ENCODE measurements around the gene ZNF557.

The ZNF557 gene

DNA sequence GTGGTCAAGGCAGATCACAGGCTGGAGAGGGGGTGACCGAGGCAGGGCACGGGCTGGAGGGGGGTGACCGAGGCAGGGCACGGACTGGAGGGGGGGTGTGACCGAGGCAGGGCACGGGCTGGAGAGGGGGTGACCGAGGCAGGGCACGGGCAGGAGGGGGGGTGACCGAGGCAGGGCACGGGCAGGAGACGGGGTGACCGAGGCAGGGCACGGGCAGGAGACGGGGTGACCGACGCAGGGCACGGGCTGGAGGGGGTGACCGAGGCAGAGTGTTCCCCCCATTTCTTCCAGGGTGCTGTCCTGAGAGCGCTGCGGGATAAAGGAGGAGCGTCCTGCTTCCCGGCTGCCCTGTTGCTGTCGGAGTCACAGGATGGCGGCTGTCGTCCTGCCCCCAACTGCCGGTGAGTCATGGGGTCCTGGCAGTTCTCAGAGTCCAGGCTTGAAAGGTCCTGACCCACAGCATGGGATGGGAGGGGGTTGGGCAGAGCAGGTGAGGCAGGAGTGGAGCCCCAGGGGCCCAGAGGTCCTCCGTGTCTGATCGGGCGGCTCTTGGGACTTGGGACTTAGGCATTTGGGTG lies 5.3 kb downstream of the ZNF557 start:
- no peak for DNase-seq (ENCODE audit: low spot score)

DNA sequence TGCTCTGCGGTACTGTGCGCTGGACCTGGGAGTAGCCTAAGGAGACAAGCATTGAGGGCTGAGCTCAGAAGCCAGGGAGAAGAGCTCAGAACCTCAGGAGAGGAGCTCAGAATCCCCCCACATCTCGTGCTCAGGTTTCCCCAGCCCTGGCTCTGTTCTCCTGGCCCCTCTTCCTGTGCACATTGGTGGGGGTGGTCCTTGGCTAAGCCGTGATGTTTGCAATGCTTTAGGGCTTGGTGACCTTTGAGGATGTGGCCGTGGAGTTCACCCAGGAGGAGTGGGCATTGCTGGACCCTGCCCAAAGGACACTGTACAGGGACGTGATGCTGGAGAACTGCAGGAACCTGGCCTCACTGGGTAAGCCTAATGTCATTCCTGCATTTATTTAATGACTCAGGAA lies 6.6 kb downstream of the ZNF557 start:
- DNase-seq (ENCODE audit: low spot score): no peak

- DNase-seq (ENCODE audit: low spot score): no peak
These were observed 8.5 kb downstream of the ZNF557 start for GRCh38 chr19:7078008-7078407.

DNA sequence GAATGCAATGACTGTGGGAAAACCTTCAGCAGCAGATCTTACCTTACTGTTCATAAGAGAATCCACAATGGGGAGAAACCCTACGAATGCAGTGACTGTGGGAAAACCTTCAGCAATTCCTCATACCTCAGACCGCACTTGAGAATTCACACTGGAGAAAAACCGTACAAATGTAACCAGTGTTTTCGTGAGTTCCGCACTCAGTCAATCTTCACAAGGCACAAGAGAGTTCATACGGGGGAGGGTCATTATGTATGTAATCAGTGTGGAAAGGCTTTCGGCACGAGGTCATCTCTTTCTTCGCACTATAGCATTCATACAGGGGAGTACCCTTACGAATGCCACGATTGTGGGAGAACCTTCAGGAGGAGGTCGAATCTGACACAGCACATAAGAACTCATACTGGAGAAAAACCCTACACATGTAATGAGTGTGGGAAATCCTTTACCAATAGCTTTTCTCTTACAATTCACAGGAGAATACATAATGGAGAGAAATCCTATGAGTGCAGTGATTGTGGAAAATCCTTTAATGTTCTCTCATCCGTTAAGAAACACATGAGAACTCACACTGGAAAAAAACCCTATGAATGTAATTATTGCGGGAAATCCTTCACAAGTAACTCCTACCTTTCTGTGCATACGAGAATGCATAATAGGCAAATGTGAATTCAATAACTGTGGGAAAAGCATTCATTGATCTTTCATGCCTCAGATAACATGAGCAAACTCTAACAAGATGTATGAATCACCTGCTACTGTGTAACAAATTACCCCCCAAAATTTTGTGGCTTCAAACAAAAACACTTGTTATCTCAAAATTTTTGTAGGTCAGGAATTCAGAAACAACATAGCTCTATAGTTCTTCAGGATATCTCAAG lies 13.8 kb downstream of the ZNF557 start:
- DNase-seq (ENCODE audit: low spot score): no peak

- DNase-seq (ENCODE audit: low spot score): no peak
These were observed 19.5 kb downstream of the ZNF557 start for GRCh38 chr19:7088999-7089398.

DNA sequence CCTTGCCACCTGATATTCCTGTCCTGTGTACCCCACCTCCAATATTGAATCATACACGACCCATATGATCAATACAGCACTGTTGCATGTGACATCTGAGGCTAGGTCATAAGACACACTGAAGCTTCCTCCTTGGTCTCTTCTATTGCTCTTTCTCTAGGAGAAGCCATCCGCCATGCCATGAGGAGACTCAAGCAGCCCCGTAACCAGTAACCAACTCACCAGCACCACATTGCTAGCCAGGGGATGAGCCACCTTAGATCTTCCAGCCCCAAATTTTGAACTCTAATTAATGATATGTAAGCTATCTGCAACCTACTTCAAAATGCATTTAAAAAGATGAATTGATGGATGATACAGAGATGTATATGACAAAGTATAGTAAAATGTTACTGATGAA lies 28.6 kb downstream of the ZNF557 start:
- no peak for DNase-seq (ENCODE audit: low spot score)

DNA sequence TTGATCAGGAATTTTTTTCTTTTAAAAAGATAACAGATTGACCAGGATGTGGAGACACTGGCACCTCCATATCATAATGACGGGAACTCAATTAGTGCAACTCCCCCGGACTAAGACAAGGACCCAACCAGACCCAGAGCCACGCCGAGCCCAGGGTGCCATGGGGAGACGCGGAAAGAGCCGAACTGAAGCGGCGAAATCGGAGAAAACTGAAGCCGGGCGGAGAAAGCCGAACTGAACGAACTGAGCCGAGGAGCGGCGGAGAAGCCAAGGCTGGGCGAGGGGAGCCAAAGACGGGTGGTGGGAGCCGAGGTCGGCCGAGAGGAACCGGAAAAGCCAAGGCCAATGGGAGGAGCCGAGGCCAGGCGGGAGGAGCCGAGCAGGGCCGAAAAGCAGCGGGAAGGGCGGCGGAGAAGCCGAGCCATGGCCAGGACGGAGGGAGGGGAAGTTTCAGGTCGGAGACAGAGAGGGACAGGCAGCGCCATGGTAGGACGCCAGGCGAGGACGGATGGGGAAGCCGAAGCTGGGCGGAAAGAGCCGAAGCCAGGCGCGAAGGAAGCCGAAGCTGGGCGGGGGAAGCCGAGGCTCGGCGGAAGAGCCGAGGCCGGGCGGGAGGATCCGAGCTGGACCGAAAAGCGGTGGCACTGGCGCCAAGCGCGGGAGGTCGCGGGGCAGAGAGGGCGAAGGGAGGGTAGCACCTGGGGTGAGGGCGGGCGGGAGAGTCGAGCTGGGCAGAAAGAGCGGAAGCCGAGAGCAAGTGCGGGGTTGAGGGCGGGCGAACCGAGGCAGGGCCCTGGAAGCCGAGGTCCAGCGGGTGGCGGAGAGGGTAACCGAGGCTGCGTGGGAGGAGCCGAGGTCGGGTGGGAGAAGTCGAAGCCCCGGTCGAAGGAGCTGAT lies 29.4 kb downstream of the ZNF557 start:
- peak; percentile 92 for DNase-seq (ENCODE audit: low spot score)

DNA sequence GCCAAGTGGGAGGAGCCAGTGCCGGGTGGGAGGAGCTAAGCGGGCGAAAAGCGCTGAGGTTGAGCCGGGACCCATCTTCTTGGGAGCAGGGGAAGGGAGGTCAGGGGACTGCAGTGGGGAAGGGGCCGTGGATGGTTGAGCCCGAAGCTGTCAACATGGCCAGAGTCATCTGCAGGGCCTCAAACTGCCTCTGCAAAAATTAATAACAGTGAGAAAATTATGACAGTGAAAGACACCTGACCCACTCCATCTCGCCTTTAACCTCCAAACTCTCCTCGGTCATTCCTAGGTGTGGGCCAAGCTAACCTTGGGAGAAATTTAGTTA lies 30.1 kb downstream of the ZNF557 start:
- no peak for DNase-seq (ENCODE audit: low spot score)

DNA sequence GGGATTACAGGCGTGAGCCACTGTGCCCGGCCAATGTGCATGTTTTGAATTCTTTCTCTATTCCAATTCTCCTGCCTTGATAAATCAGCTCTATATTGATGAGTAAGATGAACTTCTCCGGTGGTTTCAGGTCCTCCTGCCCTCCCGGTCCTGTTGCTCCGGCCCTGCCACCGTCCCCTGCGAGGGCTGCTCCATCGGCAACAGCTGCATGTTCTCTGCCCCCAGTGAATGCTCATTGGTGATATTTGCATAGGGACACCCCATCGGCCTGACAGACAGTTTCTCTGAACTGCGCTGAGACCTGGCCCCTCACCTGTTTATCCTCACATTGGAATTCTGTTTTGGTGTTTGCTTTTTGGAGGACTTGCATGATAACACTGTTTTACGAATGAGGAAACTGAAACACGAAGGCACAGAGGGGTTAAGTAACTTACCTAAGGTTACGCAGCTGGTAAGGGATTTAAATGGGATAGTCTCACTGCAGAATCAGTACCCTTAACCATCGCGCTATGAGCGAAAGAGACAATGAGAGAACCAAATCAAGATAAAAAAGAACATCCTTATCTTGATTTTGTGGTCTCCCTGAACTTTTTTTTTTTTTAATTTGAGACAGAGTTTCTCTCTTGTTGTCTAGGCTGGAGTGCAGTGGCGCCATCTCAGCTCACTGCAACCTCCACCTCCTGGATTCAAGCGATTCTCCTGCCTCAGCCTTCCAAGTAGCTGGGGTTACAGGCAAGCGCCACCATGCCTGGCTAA lies 32.2 kb downstream of the ZNF557 start:
- no peak for DNase-seq (ENCODE audit: low spot score)

- no peak for DNase-seq (ENCODE audit: low spot score)
These were observed 35.4 kb downstream of the ZNF557 start for GRCh38 chr19:7104747-7105447.

DNA sequence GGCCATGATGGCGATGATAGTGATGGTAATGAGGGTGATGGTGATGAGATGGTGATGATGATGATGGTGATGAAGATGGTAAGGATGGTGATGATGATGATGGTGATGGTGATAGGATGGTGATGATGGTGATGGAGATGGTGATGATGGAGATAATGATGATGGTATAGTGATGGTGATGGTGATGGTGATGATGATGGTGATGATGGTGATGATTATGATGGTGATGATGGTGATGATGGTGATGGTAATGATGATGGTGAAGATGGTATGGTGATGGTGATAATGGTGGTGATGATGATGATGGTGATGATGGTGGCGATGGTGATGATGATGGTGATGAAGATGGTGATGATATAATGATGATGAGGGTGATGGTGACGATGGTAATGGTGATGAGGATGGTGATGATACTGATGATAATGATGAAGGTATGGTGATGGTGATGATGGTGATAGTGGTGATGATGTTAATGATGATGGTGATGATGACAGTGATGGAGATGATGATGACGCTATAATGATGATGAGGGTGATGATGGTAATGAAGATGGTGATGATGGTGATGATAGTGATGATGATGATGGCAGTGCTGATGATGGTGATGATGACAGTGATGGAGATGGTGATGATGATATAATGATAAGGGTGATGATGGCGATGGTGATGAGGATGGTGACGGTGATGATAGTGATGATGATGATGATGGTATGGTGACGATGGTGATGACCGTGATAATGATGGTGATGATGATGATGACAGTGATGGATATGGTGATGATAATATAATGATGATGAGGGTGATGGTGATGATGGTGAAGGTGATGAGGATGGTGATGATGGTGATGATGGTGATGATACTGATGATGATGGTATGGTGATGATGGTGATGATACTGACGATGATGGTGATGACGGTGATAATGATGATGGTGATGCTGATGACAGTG lies 37.5 kb downstream of the ZNF557 start:
- DNase-seq (ENCODE audit: low spot score): no peak

GRCh38 chr19:7109678-7110289 lies 40.3 kb downstream of the ZNF557 start:
- peak; percentile 43 for DNase-seq (ENCODE audit: low spot score)

DNA sequence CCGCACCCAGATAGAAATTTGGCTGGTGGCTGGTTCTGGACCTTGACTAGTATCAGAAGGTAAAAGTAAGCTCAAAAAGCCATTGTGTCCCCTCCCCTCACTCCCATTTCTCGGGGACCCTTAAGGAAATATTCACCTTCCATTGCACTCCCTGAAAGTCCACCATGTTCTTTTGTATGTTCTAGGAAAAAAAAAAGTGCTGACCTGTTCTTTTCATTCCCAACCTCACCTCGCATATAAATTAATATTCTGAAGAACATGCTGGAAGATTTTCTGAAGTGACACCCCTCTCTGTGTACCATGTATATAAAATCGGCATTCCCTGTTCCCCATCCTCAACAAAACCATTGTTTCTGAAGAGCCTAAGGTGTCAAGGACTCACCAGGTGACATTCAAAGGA lies 43.2 kb downstream of the ZNF557 start:
- no peak for DNase-seq (ENCODE audit: low spot score)

GRCh38 chr19:7113233-7113632 lies 43.7 kb downstream of the ZNF557 start:
- no peak for DNase-seq (ENCODE audit: low spot score)

DNA sequence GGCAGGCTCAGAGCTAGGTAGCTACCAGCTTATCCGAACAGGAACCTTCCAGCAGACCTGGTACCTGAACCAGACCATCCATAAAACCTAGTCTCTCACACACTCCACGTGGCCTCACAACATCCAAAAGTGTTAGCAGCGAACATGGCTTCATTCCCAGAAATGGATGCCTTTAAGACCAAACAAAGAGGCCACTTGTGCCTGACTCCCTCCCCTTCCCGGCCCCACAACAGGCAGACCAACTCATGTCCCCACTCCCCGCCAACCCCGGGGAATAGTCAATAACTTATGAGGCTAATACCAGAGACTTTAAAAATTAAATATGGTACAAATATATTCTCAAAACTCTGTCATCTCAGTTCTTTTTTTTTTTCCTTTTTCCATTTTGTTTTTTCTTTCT lies 46.2 kb downstream of the ZNF557 start:
- no peak for DNase-seq (ENCODE audit: low spot score)

- no peak for DNase-seq (ENCODE audit: low spot score)
These were observed 47.7 kb downstream of the ZNF557 start for GRCh38 chr19:7117248-7117647.

DNA sequence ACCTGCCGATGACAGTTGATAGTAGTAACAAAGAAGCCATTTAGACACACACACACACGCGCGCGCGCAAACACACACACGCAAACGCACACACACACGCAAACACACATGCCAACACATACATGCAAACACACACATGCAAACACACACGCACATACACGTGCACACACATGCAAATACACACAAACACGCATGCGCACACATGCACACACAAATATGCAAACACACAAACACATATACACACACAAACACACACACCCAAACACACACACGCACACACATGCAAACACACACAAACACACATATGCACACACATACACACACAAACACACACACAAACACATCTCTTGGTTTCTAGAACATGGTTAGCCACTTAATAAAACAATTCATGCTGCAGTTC lies 50.1 kb downstream of the ZNF557 start:
- DNase-seq (ENCODE audit: low spot score): no peak

GRCh38 chr19:7120499-7120898 lies 51.0 kb downstream of the ZNF557 start:
- no peak for DNase-seq (ENCODE audit: low spot score)

- no peak for DNase-seq (ENCODE audit: low spot score)
These were observed 53.2 kb downstream of the ZNF557 start for GRCh38 chr19:7122701-7123100.

DNA sequence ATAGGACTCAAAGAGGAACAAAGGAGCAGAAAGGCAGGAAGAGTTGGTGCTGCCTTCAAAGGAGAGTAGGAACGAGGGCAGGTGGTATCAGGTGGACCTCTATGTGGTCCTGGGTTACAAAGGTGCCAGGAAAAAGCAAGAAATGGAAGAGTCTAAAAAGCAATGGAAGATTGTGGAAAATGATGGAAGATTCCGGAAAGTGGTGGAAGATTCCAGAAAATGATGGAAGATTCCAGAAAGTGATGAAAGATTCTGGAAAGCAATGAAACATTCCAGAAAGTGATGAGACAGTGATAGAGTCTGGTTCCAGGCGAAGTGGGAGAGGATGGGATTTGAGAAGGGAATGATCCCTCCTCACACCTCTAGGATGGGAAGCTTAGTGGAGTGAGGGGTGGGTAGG lies 55.3 kb downstream of the ZNF557 start:
- DNase-seq (ENCODE audit: low spot score): no peak
